ENCODE measurements around the gene DAB2IP. TPM values are rescaled to one million over a fixed set of nuclear protein-coding genes. Genes with fewer than 3 reads are reported as not detected.

The DAB2IP gene
- total RNA-seq, 1 donor from 2014 or later = 67.8 TPM

DNA sequence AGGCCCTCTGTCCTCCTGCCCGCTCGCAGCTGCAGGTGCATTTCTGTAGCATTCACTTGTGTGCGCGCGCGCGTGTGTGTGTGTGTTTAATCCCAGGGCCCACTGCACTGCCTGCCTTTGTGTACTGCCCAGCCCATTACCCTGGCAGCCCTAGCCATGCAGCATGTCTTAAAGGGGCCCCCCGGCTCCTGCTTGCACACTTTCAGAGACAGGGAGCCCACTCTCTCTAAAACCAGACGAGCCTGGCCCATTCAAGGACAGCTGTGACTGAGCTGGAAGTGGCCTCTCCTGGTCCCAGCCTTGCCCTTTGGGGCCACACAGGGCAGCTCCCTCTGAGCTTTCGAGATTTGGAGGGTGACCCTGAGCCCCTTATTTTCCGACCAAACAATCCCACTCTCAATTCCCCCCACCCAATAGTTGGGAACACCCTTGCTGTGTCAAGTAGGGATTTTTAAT lies 98.9 kb downstream of the DAB2IP start:
- no peaks in the 10 kb centered on the region for H3K36me3 Mint-ChIP-seq (ENCODE audit: insufficient read depth)
- no peaks in the 10 kb centered on the region for H3K27me3 Mint-ChIP-seq
- H3K4me1 Mint-ChIP-seq (ENCODE audit: low read depth) = peaks cover 48% of the 10 kb centered on the region
- no peak for DNase-seq (ENCODE audit: low spot score, unreplicated experiment)
- H3K9me3 Mint-ChIP-seq (ENCODE audit: low read depth) = no peaks in the 10 kb centered on the region
- peak overlapping the region; percentile 78 for H3K27ac Mint-ChIP-seq
- no peak for TF ChIP-seq CTCF (IDR thresholded peaks at IDR 0.05; ENCODE audit: unreplicated experiment)
- H3K4me3 Mint-ChIP-seq (ENCODE audit: low read depth) = no peak overlapping the region

DNA sequence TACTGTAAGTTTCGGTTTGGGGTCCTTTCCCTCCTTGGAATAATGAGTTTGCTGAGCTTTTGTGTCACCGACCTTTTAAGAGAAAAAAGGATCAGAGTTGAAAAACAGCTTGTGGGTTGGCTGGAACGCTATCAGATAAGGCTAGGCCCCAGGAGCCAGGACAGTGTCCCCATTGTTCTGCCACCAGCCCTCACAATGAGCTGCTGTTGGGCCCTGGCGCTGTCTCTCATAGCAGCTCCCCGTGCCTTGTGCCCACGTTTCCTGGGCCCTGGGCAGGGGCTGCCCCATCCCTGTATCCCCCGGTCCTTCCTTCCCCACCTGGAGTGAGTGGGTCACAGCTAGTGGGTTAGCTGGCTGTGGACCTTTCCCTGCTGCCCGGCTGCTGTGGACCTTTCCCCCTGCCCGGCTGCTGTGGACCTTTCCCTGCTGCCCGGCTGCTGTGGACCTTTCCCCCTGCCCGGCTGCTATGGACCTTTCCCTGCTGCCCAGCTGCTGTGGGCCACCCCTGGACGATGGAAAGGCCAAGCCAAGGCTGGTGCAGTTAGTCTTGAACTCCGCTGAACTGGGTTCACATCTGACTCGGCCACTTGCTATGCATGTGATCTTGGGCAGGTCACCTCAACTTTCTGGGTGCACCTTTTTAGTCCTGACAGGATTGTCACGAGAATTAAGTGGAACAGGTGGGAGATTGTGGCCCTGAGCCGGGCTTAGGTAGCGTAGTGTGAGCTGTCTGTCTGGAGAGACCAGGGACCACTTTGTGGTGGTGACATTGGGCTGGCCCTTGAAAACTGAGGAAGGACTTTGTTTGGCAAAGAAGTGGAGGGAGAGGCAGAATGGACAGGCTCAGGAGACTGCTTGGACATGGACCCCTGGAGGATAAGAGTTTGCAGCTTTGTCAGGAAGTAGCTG lies 99.5 kb downstream of the DAB2IP start:
- TF ChIP-seq CTCF (IDR thresholded peaks at IDR 0.05; ENCODE audit: unreplicated experiment) = no peak
- Mint-ChIP-seq H3K4me3 (ENCODE audit: low read depth) (peak overlapping the region; percentile 1), H3K4me1 (ENCODE audit: low read depth) (peaks cover 46% of the 10 kb centered on the region), H3K36me3 (ENCODE audit: insufficient read depth) (no peaks in the 10 kb centered on the region), H3K9me3 (ENCODE audit: low read depth) (no peaks in the 10 kb centered on the region), H3K27ac (peak overlapping the region; percentile 78), H3K27me3 (no peaks in the 10 kb centered on the region)
- no peak for DNase-seq (ENCODE audit: low spot score, unreplicated experiment)

DNA sequence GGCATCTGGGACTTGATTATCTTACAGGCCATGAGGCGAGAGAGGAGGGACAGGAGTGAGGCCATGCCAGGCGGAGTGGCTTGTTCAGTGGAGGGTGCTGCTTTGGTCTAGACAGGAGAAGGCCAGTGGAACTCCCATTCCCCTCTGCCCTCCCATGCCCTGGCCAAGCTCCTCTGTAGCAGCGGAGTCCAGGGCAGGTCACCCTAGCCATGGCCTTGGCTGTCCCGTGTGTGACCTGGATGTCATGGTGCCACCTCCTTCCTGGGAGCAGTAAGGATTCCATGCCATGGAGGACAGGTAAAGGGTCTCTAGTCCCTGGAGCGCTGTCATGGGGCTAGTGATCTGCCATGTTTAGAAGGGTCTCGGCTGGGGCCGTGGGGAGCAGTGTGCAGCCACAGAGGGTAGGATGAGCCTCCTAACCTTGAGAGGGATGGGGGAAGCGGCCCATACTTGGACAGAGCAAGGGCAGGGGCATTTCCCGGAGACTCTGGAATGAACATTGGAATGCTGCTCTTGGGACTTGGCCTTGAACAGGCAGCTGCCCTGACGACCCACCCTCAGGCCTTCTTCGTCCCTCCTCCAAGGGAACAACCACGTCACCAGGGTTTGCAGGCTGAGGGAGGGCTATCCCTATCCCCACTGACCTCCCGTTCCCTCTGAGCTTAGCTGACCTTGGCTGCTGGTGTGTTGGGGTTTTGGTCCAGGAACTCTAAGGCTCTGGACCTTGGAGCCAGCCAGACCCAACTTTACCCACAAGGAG lies 100.4 kb downstream of the DAB2IP start:
- TF ChIP-seq CTCF (IDR thresholded peaks at IDR 0.05; ENCODE audit: unreplicated experiment) = no peak
- Mint-ChIP-seq H3K4me3 (ENCODE audit: low read depth) (no peak overlapping the region), H3K27ac (peak overlapping the region; percentile 78), H3K36me3 (ENCODE audit: insufficient read depth) (no peaks in the 10 kb centered on the region), H3K9me3 (ENCODE audit: low read depth) (no peaks in the 10 kb centered on the region), H3K4me1 (ENCODE audit: low read depth) (peaks cover 40% of the 10 kb centered on the region), H3K27me3 (no peaks in the 10 kb centered on the region)
- no peak for DNase-seq (ENCODE audit: low spot score, unreplicated experiment)

GRCh38 chr9:121752929-121753328 lies 101.5 kb downstream of the DAB2IP start:
- Mint-ChIP-seq H3K27me3 (no peaks in the 10 kb centered on the region), H3K4me1 (ENCODE audit: low read depth) (peaks cover 32% of the 10 kb centered on the region), H3K9me3 (ENCODE audit: low read depth) (no peaks in the 10 kb centered on the region), H3K27ac (no peak overlapping the region), H3K36me3 (ENCODE audit: insufficient read depth) (no peaks in the 10 kb centered on the region), H3K4me3 (ENCODE audit: low read depth) (no peak overlapping the region)
- TF ChIP-seq CTCF (IDR thresholded peaks at IDR 0.05; ENCODE audit: unreplicated experiment) = no peak
- DNase-seq (ENCODE audit: low spot score, unreplicated experiment) = no peak
